ENCODE measurements around the gene TEFM. TPM values are rescaled to one million over a fixed set of nuclear protein-coding genes. Genes with fewer than 3 reads are reported as not detected.
A peak's percentile ranks its signal among the peaks of the same experiment; 100 is the strongest.
"Not testable (repeated sequence)": the region's sequence is repeated elsewhere in the genome, so short reads cannot be mapped to it uniquely, and the experiment has no call there.

TEFM gene
- polyA plus RNA-seq (ENCODE audit: low read depth in 6 of 6): 10 to 100 TPM; 16.0 to 33.9 (median 21.9) TPM

GRCh38 chr17:30906101-30906911 lies at the start of gene TEFM:
TSS of gene TEFM (minus strand) at chr17:30906238. CDS start at chr17:30906198, 40 bp downstream.
- no peaks in the 10 kb centered on the region for H3K27me3 Mint-ChIP-seq
- H3K9me3 Mint-ChIP-seq: no peaks in the 10 kb centered on the region
- H3K36me3 Mint-ChIP-seq: peaks cover 8 to 13% of the 10 kb centered on the region in 2 donors
- DNase-seq (peak; percentile 86), ATAC-seq (ENCODE audit: low read depth in 2 of 2) (peak; percentile 97)
- H3K4me1 Mint-ChIP-seq: peaks cover 38 to 62% (median 39%) of the 10 kb centered on the region in 3 donors
- H3K4me3 Mint-ChIP-seq: peak within 1 kb of the TSS; percentile 92 to 99 (median 97)
- peak within 1 kb of the TSS; percentile 91 to 98 (median 94) for H3K27ac Mint-ChIP-seq

GRCh38 chr17:30954046-30954830 lies 48.2 kb upstream of the TEFM start:
- H3K36me3 Mint-ChIP-seq: no peaks in the 10 kb centered on the region
- ATAC-seq (ENCODE audit: low read depth in 2 of 2) (peak; percentile 15), DNase-seq (no peak)
- peak overlapping the region in 5 of 6 donors; percentile 77 to 97 (median 92) for H3K27ac Mint-ChIP-seq
- peak overlapping the region; percentile 33 to 89 (median 77) for H3K4me3 Mint-ChIP-seq
- H3K27me3 Mint-ChIP-seq: no peaks in the 10 kb centered on the region
- no peaks in the 10 kb centered on the region for H3K9me3 Mint-ChIP-seq
- peaks cover 64 to 96% (median 90%) of the 10 kb centered on the region in 3 donors for H3K4me1 Mint-ChIP-seq

- ATAC-seq (ENCODE audit: low read depth in 2 of 2) (peak; percentile 72 to 73), DNase-seq (peak; percentile 42)
- H3K27me3 Mint-ChIP-seq: no peaks in the 10 kb centered on the region
- peaks cover 55 to 83% (median 78%) of the 10 kb centered on the region in 3 donors for H3K4me1 Mint-ChIP-seq
- H3K4me3 Mint-ChIP-seq: peak overlapping the region; percentile 57 to 89 (median 82)
- H3K27ac Mint-ChIP-seq: peak overlapping the region; percentile 77 to 97 (median 94)
- no peaks in the 10 kb centered on the region for H3K9me3 Mint-ChIP-seq
- H3K36me3 Mint-ChIP-seq: no peaks in the 10 kb centered on the region
These were observed 46.8 kb upstream of the TEFM start for GRCh38 chr17:30952638-30953393.

DNA sequence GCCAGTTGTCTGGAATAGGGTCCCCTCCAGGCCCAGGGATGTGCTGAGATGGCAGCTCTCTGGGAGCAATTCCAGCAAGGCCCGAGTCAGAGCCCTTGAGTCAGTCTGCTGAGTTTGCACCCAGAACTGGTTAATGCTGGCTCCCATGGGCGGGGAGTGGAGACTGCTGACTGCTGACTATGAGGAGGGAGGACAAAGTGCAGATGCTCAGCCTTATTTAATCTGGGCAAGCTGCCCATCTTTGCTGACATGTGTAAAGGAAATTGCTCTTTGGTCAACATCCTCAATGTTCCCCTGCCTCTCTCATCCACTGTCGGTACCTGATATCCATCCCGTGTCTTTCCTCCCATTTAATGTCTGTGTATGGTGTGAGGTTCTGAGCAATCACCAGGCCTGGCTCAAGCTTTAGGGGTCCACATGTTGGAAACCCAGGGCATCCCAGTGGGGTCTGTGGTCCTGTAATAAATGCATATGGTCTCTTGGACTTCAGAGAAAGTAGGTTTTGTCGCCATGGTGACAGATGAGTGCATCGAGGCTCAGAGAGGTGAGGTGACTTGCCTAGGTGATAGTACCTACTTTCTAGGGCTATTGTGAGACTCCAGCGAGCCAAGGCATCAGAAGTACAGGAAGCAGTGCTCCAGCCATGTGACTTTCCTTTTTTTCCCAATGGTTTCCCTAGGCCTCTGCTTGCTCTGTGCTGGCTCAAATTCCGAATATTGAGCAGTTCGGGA lies 44.8 kb upstream of the TEFM start:
- H3K4me3 Mint-ChIP-seq: peak overlapping the region in 5 of 8 donors; percentile 22 to 62 (median 29)
- H3K27me3 Mint-ChIP-seq: no peaks in the 10 kb centered on the region
- no peaks in the 10 kb centered on the region for H3K9me3 Mint-ChIP-seq
- DNase-seq (no peak), ATAC-seq (ENCODE audit: low read depth in 2 of 2) (no peak)
- no peaks in the 10 kb centered on the region for H3K36me3 Mint-ChIP-seq
- peaks cover 41 to 63% (median 58%) of the 10 kb centered on the region in 3 donors for H3K4me1 Mint-ChIP-seq
- H3K27ac Mint-ChIP-seq: peak overlapping the region; percentile 20 to 73 (median 48)

DNA sequence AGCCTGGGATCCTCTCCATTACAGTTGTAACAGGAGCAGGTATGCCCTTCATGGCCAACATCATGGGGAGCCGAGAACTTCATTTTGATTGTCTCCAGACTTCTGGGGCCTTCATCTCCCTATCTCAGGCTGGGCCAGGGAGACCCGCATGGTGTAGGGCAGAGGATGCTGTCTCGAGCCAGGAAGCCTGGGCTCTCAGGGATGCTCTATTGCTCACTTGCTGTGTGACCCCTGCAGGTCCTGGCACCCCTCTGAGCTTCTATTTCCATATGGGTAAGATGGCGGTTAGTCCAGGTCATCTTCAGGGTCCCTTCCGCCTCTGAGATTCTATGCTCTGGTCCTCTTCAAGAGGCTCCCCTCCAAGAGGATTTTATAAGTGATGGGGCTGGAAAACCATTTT lies 44.2 kb upstream of the TEFM start:
- Mint-ChIP-seq H3K9me3 (no peaks in the 10 kb centered on the region), H3K27ac (peak overlapping the region in 4 of 6 donors; percentile 29 to 49 (median 45)), H3K36me3 (no peaks in the 10 kb centered on the region), H3K4me3 (peak overlapping the region in 2 of 8 donors; percentile 25 to 56), H3K4me1 (peaks cover 41 to 59% (median 57%) of the 10 kb centered on the region in 3 donors), H3K27me3 (no peaks in the 10 kb centered on the region)
- DNase-seq: no peak
- ATAC-seq (ENCODE audit: low read depth in 2 of 2): no peak

DNA sequence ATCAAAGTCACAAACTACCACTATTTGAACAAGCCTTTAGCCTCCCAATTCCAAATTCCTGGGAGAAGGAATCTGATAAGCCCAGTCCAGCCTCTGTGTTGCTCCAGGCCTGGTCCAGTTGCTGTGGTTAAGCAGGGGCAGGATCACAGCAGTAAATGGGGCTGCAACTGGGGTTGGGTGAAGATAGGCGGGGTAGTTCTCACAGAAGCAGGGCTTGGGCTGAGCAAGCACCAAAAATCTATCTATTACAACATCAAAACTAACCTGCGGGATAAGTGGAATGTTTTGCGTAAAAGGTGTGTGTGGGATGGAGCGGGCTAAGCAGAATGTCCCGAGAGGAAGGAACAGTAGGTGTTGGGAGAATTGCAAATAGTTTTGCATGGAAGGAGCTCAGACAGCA lies 41.8 kb upstream of the TEFM start:
- Mint-ChIP-seq H3K9me3 (no peaks in the 10 kb centered on the region), H3K27ac (peak overlapping the region in 4 of 6 donors; percentile 60 to 97 (median 80)), H3K27me3 (no peaks in the 10 kb centered on the region), H3K4me3 (peak overlapping the region in 1 of 8 donors; percentile 20), H3K4me1 (peaks cover 25 to 35% (median 35%) of the 10 kb centered on the region in 3 donors), H3K36me3 (no peaks in the 10 kb centered on the region)
- ATAC-seq (ENCODE audit: low read depth in 2 of 2) (no peak), DNase-seq (no peak)

GRCh38 chr17:30942308-30943079 lies 36.5 kb upstream of the TEFM start:
- DNase-seq: no peak
- Mint-ChIP-seq H3K36me3 (peaks cover 4 to 8% of the 10 kb centered on the region in 2 donors), H3K9me3 (no peaks in the 10 kb centered on the region), H3K27me3 (no peaks in the 10 kb centered on the region), H3K4me3 (no peak overlapping the region), H3K27ac (no peak overlapping the region), H3K4me1 (peaks cover 4 to 12% (median 11%) of the 10 kb centered on the region in 3 donors)
- ATAC-seq (ENCODE audit: low read depth in 2 of 2): no peak

DNA sequence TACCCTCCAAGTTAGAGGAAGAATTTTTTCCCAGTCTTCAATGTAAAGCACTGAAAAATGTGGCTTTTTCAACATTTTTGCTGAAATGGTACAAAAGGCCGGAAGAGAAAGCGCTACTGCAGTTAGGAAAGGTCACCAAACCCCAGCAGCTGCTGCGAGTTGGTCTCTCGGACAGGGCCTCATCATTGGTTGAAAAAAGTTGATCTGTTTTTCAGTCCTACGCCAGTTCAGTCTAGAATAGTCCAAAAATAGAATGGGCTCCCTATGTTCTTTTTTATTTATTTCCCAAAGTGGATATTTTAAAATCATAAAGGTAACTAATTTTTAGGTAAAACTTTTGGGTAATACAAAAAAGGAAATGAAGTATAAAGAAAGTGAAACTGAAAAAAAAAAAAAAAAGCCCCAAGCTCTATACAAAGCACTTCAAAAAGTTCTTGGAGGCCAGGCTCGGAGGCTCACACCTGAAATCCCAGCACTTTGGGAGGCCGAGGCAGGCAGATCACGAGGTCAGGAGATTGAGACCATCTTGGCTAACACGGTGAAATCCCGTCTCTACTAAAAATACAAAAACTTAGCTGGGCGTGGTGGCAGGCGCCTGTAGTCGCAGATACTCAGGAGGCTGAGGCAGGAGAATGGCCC lies 33.1 kb upstream of the TEFM start:
- H3K9me3 Mint-ChIP-seq: no peaks in the 10 kb centered on the region
- H3K4me1 Mint-ChIP-seq: peaks cover 4 to 12% (median 11%) of the 10 kb centered on the region in 3 donors
- peaks cover 15 to 16% of the 10 kb centered on the region in 2 donors for H3K36me3 Mint-ChIP-seq
- DNase-seq: no peak
- no peaks in the 10 kb centered on the region for H3K27me3 Mint-ChIP-seq
- H3K4me3 Mint-ChIP-seq: peak overlapping the region; percentile 30 to 84 (median 68)
- peak overlapping the region; percentile 77 to 96 (median 88) for H3K27ac Mint-ChIP-seq
- peak; percentile 42 to 70 for ATAC-seq (ENCODE audit: low read depth in 2 of 2)

GRCh38 chr17:30933966-30934365 lies 27.9 kb upstream of the TEFM start:
- peaks cover 8 to 11% of the 10 kb centered on the region in 2 donors for H3K36me3 Mint-ChIP-seq
- H3K9me3 Mint-ChIP-seq: no peaks in the 10 kb centered on the region
- H3K4me3 Mint-ChIP-seq: no peak overlapping the region
- DNase-seq: no peak
- H3K27me3 Mint-ChIP-seq: no peaks in the 10 kb centered on the region
- H3K27ac Mint-ChIP-seq: peak overlapping the region in 1 of 6 donors; percentile 47
- peaks cover 4 to 6% (median 5%) of the 10 kb centered on the region in 3 donors for H3K4me1 Mint-ChIP-seq
- ATAC-seq (ENCODE audit: low read depth in 2 of 2): no peak

- H3K36me3 Mint-ChIP-seq; H3K27me3 Mint-ChIP-seq; H3K27ac Mint-ChIP-seq; H3K4me1 Mint-ChIP-seq; H3K4me3 Mint-ChIP-seq; DNase-seq; ATAC-seq (ENCODE audit: low read depth in 2 of 2); H3K9me3 Mint-ChIP-seq: not testable (repeated sequence)
These were observed 25.5 kb upstream of the TEFM start for GRCh38 chr17:30931582-30931981.

GRCh38 chr17:30930495-30930894 lies 24.5 kb upstream of the TEFM start:
- peak overlapping the region in 2 of 6 donors; percentile 74 to 92 for H3K27ac Mint-ChIP-seq
- peaks cover 0 to 4% (median 0%) of the 10 kb centered on the region in 3 donors for H3K4me1 Mint-ChIP-seq
- no peak overlapping the region for H3K4me3 Mint-ChIP-seq
- H3K27me3 Mint-ChIP-seq: no peaks in the 10 kb centered on the region
- peaks cover 0 to 5% of the 10 kb centered on the region in 2 donors for H3K36me3 Mint-ChIP-seq
- DNase-seq (no peak), ATAC-seq (ENCODE audit: low read depth in 2 of 2) (no peak)
- H3K9me3 Mint-ChIP-seq: no peaks in the 10 kb centered on the region

Data from naive B cell (primary cell).